H1 (cell line): Measurements from ENCODE around the gene LRTM1. TPM values are rescaled to one million over a fixed set of nuclear protein-coding genes. Genes with fewer than 3 reads are reported as not detected.

Experiments
- CTCF ChIA-PET: fragments of 300-600 bp; sonication (Branson Sonifier 250); formaldehyde crosslinking; loops from one replicate; lab custom pipeline; 2021; ENCODE audit not compliant: partially characterized antibody; lab: Charles Lee
- POLR2A ChIA-PET: fragments of 300-600 bp; sonication (Branson Sonifier 250); formaldehyde crosslinking; loops from one replicate; lab custom pipeline; 2021; ENCODE audit warnings: inconsistent platforms; ENCODE audit not compliant: partially characterized antibody; lab: Charles Lee
- DNase-seq, 2 experiments: peaks; one replicate each; pipeline versions ENCODE4 v3.0.0 to v3.0.0-alpha.2; 2010 to 2022; ENCODE audit warnings: low spot score in 2 of 2, low read depth in 1 of 2, mixed read lengths in 1 of 2
- FAIRE-seq: peaks from 2 replicates; lab custom pipeline; 2011; peaks lifted over from hg19 to GRCh38; lab: Jason Lieb, UNC
- H2AFZ ChIP-seq: 2 replicates; pipeline ENCODE4 v1.8.1; 2012; ENCODE audit warnings: low read length, inconsistent platforms
- H2AK5ac ChIP-seq: 2 replicates; pipeline ENCODE4 v1.6.1; 2013; ENCODE audit warnings: low read depth, low read length
- H2BK120ac ChIP-seq: replicated peaks from 2 replicates; pipeline ENCODE3; 2013; ENCODE audit warnings: low read depth, low read length, inconsistent platforms
- H2BK12ac ChIP-seq: 2 replicates; pipeline ENCODE4 v1.6.1; 2013; ENCODE audit warnings: low read depth, low read length
- H2BK15ac ChIP-seq: 2 replicates; pipeline ENCODE4 v1.6.1; 2013; ENCODE audit warnings: low read length
- H2BK20ac ChIP-seq: 2 replicates; pipeline ENCODE4 v1.6.1; 2013; ENCODE audit warnings: low read length
- H2BK5ac ChIP-seq: 2 replicates; pipeline ENCODE4 v1.6.1; 2013; ENCODE audit warnings: low read depth, low read length
- H3K14ac ChIP-seq: 2 replicates; pipeline ENCODE4 v1.6.1; 2013; ENCODE audit warnings: inconsistent platforms; ENCODE audit not compliant: insufficient read length
- H3K18ac ChIP-seq: 2 replicates; pipeline ENCODE4 v1.6.1; 2013; ENCODE audit warnings: low read length; ENCODE audit errors: extremely low read depth
- H3K23ac ChIP-seq: 2 replicates; pipeline ENCODE4 v1.6.1; 2013; ENCODE audit warnings: inconsistent platforms; ENCODE audit not compliant: insufficient read length
- H3K23me2 ChIP-seq: 2 replicates; pipeline ENCODE4 v1.6.1; 2013; ENCODE audit warnings: low read depth, low read length
- H3K27ac ChIP-seq: 2 replicates; pipeline ENCODE4 v1.6.1; 2011; ENCODE audit warnings: low read depth, low read length, inconsistent platforms
- H3K27me3 ChIP-seq, 4 experiments: replicated peaks in 1 of 4; 1 replicate in 1 of 4; 2 replicates in 3 of 4; pipeline versions ENCODE4 v1.6.1 to v1.8.1; 2011 to 2013; ENCODE audit warnings: low read length in 3 of 4, mild to moderate bottlenecking in 3 of 4, inconsistent platforms in 2 of 4, mixed read lengths in 2 of 4, moderate library complexity in 1 of 4; ENCODE audit not compliant: control insufficient read depth in 3 of 4, insufficient read depth in 3 of 4; ENCODE audit errors: extremely low read depth in 1 of 4
- H3K36me3 ChIP-seq, 4 experiments: 2 replicates each; pipeline versions ENCODE4 v1.6.1 to v1.8.1; 2011 to 2013; ENCODE audit warnings: mild to moderate bottlenecking in 4 of 4, low read length in 3 of 4, moderate library complexity in 2 of 4, control low read depth in 1 of 4, inconsistent platforms in 1 of 4; ENCODE audit not compliant: insufficient read depth in 4 of 4, control insufficient read depth in 2 of 4
- H3K4ac ChIP-seq: replicated peaks from 2 replicates; pipeline ENCODE3; 2013; ENCODE audit warnings: low read length, low read depth, mixed read lengths, inconsistent platforms; ENCODE audit not compliant: insufficient read length
- H3K4me1 ChIP-seq, 4 experiments: replicated peaks in 1 of 4; 1 replicate in 1 of 4; 2 replicates in 3 of 4; pipeline versions ENCODE4 v1.6.1 to v1.8.1; 2011 to 2013; ENCODE audit warnings: low read length in 3 of 4, inconsistent platforms in 2 of 4, mixed read lengths in 1 of 4; ENCODE audit not compliant: insufficient read depth in 4 of 4, control insufficient read depth in 3 of 4
- H3K4me2 ChIP-seq, 2 experiments: 2 replicates each; pipeline versions ENCODE4 v1.6.1 to v1.8.1; 2011 to 2013; ENCODE audit warnings: low read depth in 2 of 2, low read length in 2 of 2, control low read depth in 1 of 2, inconsistent platforms in 1 of 2, mild to moderate bottlenecking in 1 of 2; ENCODE audit not compliant: insufficient read depth in 1 of 2
- H3K4me3 ChIP-seq, 4 experiments: fragments of 200-600, 300-600 bp in 1 of 4; sonication (generic), shearing (Covaris generic), sonication (Bioruptor Twin) in 1 of 4; 2 replicates each; pipeline versions ENCODE4 v1.5.1 to v1.8.1; 2011 to 2016; ENCODE audit warnings: low read length in 4 of 4, low read depth in 3 of 4, control low read depth in 2 of 4, inconsistent platforms in 2 of 4, mild to moderate bottlenecking in 2 of 4, mixed read lengths in 1 of 4, moderate library complexity in 1 of 4; ENCODE audit not compliant: insufficient read depth in 2 of 4; ENCODE audit errors: extremely low read depth in 1 of 4
- H3K56ac ChIP-seq: replicated peaks from 2 replicates; pipeline ENCODE3; 2013; ENCODE audit warnings: low read depth, mild to moderate bottlenecking, mixed read lengths, low read length, inconsistent platforms; ENCODE audit not compliant: insufficient read length
- H3K79me1 ChIP-seq: 2 replicates; pipeline ENCODE4 v1.6.1; 2013; ENCODE audit warnings: low read depth, low read length, control low read depth
- H3K79me2 ChIP-seq, 2 experiments: 2 replicates each; pipeline versions ENCODE4 v1.6.1 to v1.8.1; 2012 to 2013; ENCODE audit warnings: low read length in 2 of 2, mild to moderate bottlenecking in 2 of 2, inconsistent platforms in 1 of 2; ENCODE audit not compliant: insufficient read depth in 2 of 2, control insufficient read depth in 1 of 2
- H3K9ac ChIP-seq, 4 experiments: replicated peaks in 1 of 4; 1 replicate in 1 of 4; 2 replicates in 3 of 4; pipeline versions ENCODE4 v1.6.1 to v1.8.1; 2011 to 2013; ENCODE audit warnings: low read depth in 3 of 4, low read length in 3 of 4, control low read depth in 2 of 4, mild to moderate bottlenecking in 2 of 4, moderate library complexity in 2 of 4, inconsistent platforms in 1 of 4; ENCODE audit errors: extremely low read depth in 1 of 4
- H3K9me3 ChIP-seq, 2 experiments: 2 replicates each; pipeline versions ENCODE4 v1.6.1 to v1.8.1; 2012 to 2013; ENCODE audit warnings: mild to moderate bottlenecking in 2 of 2, moderate library complexity in 2 of 2, control low read depth in 1 of 2, inconsistent platforms in 1 of 2, low read depth in 1 of 2, low read length in 1 of 2, mixed read lengths in 1 of 2; ENCODE audit not compliant: insufficient read depth in 2 of 2
- H4K20me1 ChIP-seq, 2 experiments: replicated peaks in 1 of 2; 2 replicates each; pipeline versions ENCODE3 to v1.8.1; 2011 to 2013; ENCODE audit warnings: inconsistent platforms in 2 of 2, low read length in 2 of 2, mild to moderate bottlenecking in 1 of 2; ENCODE audit not compliant: insufficient read depth in 2 of 2, control insufficient read depth in 1 of 2
- H4K5ac ChIP-seq: 2 replicates; pipeline ENCODE4 v1.6.1; 2013; ENCODE audit warnings: low read length, low read depth, mixed read lengths, inconsistent platforms; ENCODE audit not compliant: insufficient read length
- H4K8ac ChIP-seq: 2 replicates; pipeline ENCODE4 v1.8.0; 2013; ENCODE audit warnings: mild to moderate bottlenecking, moderate library complexity, low read length, inconsistent platforms; ENCODE audit not compliant: insufficient read depth; ENCODE audit errors: extremely low read depth
- H4K91ac ChIP-seq: replicated peaks from 2 replicates; pipeline ENCODE3; 2013; ENCODE audit warnings: low read length, mixed read lengths, inconsistent platforms; ENCODE audit not compliant: insufficient read length
- CEBPB ChIP-seq: IDR thresholded peaks from 2 replicates; pipeline ENCODE4 v1.6.1; 2012; ENCODE audit warnings: low read depth, low read length
- CHD1 ChIP-seq: IDR thresholded peaks from 2 replicates; pipeline ENCODE4 v1.6.1; 2012; ENCODE audit warnings: low read depth, low read length, improper control_type of control experiment
- EP300 ChIP-seq, 2 experiments: IDR thresholded peaks; 1 replicate in 1 of 2; 2 replicates in 1 of 2; pipeline ENCODE4 v1.6.1; 2011 to 2012; ENCODE audit warnings: low read depth in 2 of 2, low read length in 2 of 2, mild to moderate bottlenecking in 2 of 2, borderline replicate concordance in 1 of 2, inconsistent platforms in 1 of 2, moderate library complexity in 1 of 2
- GTF2F1 ChIP-seq: IDR thresholded peaks from 2 replicates; pipeline ENCODE4 v1.6.1; 2012; ENCODE audit warnings: low read depth, low read length, improper control_type of control experiment, borderline replicate concordance
- RXRA ChIP-seq: IDR thresholded peaks from 2 replicates; pipeline ENCODE4 v1.6.1; 2011; ENCODE audit warnings: low read depth, mild to moderate bottlenecking, low read length, moderate library complexity; ENCODE audit not compliant: insufficient read depth
- SIX5 ChIP-seq: IDR thresholded peaks from 2 replicates; pipeline ENCODE4 v1.6.1; 2011; ENCODE audit warnings: mild to moderate bottlenecking, low read depth, low read length
- SP4 ChIP-seq: IDR thresholded peaks from 2 replicates; pipeline ENCODE4 v1.6.1; 2012; ENCODE audit warnings: low read length, inconsistent platforms
- TAF1 ChIP-seq: IDR thresholded peaks from 2 replicates; pipeline ENCODE4 v1.6.1; 2011; ENCODE audit warnings: mild to moderate bottlenecking, low read depth, low read length
- TAF7 ChIP-seq: optimal IDR thresholded peaks from 2 replicates; pipeline ENCODE3; 2011; ENCODE audit warnings: low read depth, mild to moderate bottlenecking, inconsistent platforms, low read length, moderate library complexity, borderline replicate concordance
- TBP ChIP-seq: IDR thresholded peaks from 2 replicates; pipeline ENCODE4 v1.6.1; 2011; ENCODE audit warnings: low read depth, low read length, improper control_type of control experiment
- whole genome bisulfite sequencing, 2 experiments: shearing (Covaris generic) in 1 of 2; methylation state at CpG; one replicate each; pipeline versions ENCODE4 v1.1.6 to v1.1.7; 2013 to 2015; ENCODE audit warnings: low lambda C conversion rate in 2 of 2, mixed read lengths in 2 of 2, inconsistent platforms in 1 of 2, low coverage in 1 of 2, missing lambda C conversion rate in 1 of 2; ENCODE audit not compliant: insufficient replicate concordance in 2 of 2, insufficient coverage in 1 of 2, insufficient read length in 1 of 2; ENCODE audit errors: extremely low coverage in 1 of 2, missing lambda C conversion rate in 1 of 2; 5-methylcytosine and 5-hydroxymethylcytosine counted together
- polyA plus RNA-seq, 7 experiments: library from polyadenylated mRNA; depleted of rRNA in 3 of 7; stranded (reverse) in 5 of 7; unstranded in 2 of 7; fragments of >200 nt in 5 of 7; fragments of 200-250 nt in 2 of 7; gene quantifications; 1 replicate in 5 of 7; 2 replicates in 1 of 7; 4 replicates in 1 of 7; pipeline versions ENCODE4 v1.2.1 to v1.2.3, GENCODE V29; 2011 to 2013; ENCODE audit warnings: missing spikeins in 2 of 7, mixed read lengths in 2 of 7
- total RNA-seq: library from RNA; stranded (reverse); fragmentation: NEBNext Ultra II Directional; extraction: Animal tissue kit (Norgen Biotek cat#: 25700); gene quantifications from 2 replicates; pipeline ENCODE4 v1.2.1, GENCODE V29; 2021
- TF ChIP-seq, protein P1 (sequence below): IDR thresholded peaks from 2 replicates; pipeline ENCODE4 v1.6.1; 2011; ENCODE audit warnings: low read length, improper control_type of control experiment
- TF ChIP-seq, protein P2 (sequence below): IDR thresholded peaks from 2 replicates; pipeline ENCODE4 v1.6.1; 2012; ENCODE audit warnings: inconsistent platforms

The LRTM1 gene
- total and polyA plus RNA-seq, 2 of the 8 experiments (the other 6 are each of a cell fraction or from before 2014, with no cell fraction given), result not detected

GRCh38 chr3:54888873-54889272, 39.0 kb downstream of the LRTM1 start:
- no peak overlapping the region for H2BK5ac ChIP-seq
- no peak overlapping the region for H3K9ac ChIP-seq
- peaks cover 0 to 4% (median 1%) of the 10 kb centered on the region in 4 experiments; a peak in 1 of 8 replicates for H3K36me3 ChIP-seq
- H3K4ac ChIP-seq, result no peak overlapping the region
- no peak overlapping the region for H2BK12ac ChIP-seq
- DNase-seq (no peak), FAIRE-seq (no peak)
- H4K8ac ChIP-seq, result no peak overlapping the region
- no peak overlapping the region for H2BK15ac ChIP-seq
- POLR2A ChIA-PET, result interaction anchor here (0.5 kb wide), 1 partner anchor 34 kb away, joined by 3 read pairs; no protein-coding TSS in a partner anchor
- no peak overlapping the region for H3K4me2 ChIP-seq
- H3K27ac ChIP-seq, result no peak overlapping the region
- H3K4me3 ChIP-seq, result no peak overlapping the region
- peaks cover 0 to 4% (median under 1%) of the 10 kb centered on the region in 4 experiments; a peak in 2 of 7 replicates for H3K4me1 ChIP-seq
- CTCF ChIA-PET, result interaction anchor here (1.2 kb wide), 2 partner anchors 10 to 16 kb away, joined by 3 to 4 read pairs; no protein-coding TSS in a partner anchor
- no peak overlapping the region for H2BK20ac ChIP-seq
- H4K91ac ChIP-seq, result no peak overlapping the region
- no peak overlapping the region for H2AK5ac ChIP-seq
- H3K27me3 ChIP-seq, result no peaks in the 10 kb centered on the region
- no peak overlapping the region for H2BK120ac ChIP-seq
- WGBS, 2 experiments, result 95% methylated on average over 1 of the region's 1 CpG; no CpG with 5 or more reads in 1 of the 2 experiments
- no peak overlapping the region for H3K18ac ChIP-seq
- H3K14ac ChIP-seq, result no peak overlapping the region
- no peaks in the 10 kb centered on the region for H3K9me3 ChIP-seq
- no peaks in the 10 kb centered on the region for H4K20me1 ChIP-seq
- H3K23ac ChIP-seq, result no peak overlapping the region
- no peaks in the 10 kb centered on the region for H3K79me2 ChIP-seq
- H3K23me2 ChIP-seq, result no peaks in the 10 kb centered on the region; the same call in 1 of the 2 replicates
- no peaks in the 10 kb centered on the region for H3K79me1 ChIP-seq
- no peak overlapping the region for H2AFZ ChIP-seq
- no peak overlapping the region for H4K5ac ChIP-seq
- no peak overlapping the region for H3K56ac ChIP-seq
- TF ChIP-seq CHD1 (no peak), TAF7 (no peak), TAF1 (no peak), TBP (no peak), GTF2F1 (no peak), EP300 (IDR thresholded peaks at IDR 0.05; ENCODE audit: borderline replicate concordance in 1 of 2, low read depth in 2 of 2, low read length in 2 of 2) (no peak), SP4 (no peak), SIX5 (no peak), RXRA (no peak), CEBPB (no peak)
- TF ChIP-seq, protein P1, sequence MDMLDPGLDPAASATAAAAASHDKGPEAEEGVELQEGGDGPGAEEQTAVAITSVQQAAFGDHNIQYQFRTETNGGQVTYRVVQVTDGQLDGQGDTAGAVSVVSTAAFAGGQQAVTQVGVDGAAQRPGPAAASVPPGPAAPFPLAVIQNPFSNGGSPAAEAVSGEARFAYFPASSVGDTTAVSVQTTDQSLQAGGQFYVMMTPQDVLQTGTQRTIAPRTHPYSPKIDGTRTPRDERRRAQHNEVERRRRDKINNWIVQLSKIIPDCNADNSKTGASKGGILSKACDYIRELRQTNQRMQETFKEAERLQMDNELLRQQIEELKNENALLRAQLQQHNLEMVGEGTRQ, result no peak
- TF ChIP-seq, protein P2, sequence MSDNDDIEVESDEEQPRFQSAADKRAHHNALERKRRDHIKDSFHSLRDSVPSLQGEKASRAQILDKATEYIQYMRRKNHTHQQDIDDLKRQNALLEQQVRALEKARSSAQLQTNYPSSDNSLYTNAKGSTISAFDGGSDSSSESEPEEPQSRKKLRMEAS, result no peak
